Bronchial epithelial cell (primary cell): ENCODE data around the gene IFT80. TPM values are rescaled to one million over a fixed set of nuclear protein-coding genes. Genes with fewer than 3 reads are reported as not detected.

Source experiments
- DNase-seq: peaks from one replicate; pipeline ENCODE4 v3.0.0-alpha.2; 2010; ENCODE audit warnings: low read depth
- FAIRE-seq: peaks from 2 replicates; lab custom pipeline; 2011; peaks lifted over from hg19 to GRCh38; lab: Jason Lieb, UNC
- H3K27me3 ChIP-seq: 2 replicates; pipeline ENCODE4 v1.5.1; 2011; ENCODE audit warnings: low read length; ENCODE audit not compliant: control insufficient read depth, insufficient read depth
- H3K36me3 ChIP-seq: 2 replicates; pipeline ENCODE4 v1.5.1; 2011; ENCODE audit warnings: low read length; ENCODE audit not compliant: control insufficient read depth, insufficient read depth
- H3K4me3 ChIP-seq: 2 replicates; pipeline ENCODE4 v1.5.1; 2011; ENCODE audit warnings: mild to moderate bottlenecking, low read depth, low read length, control low read depth
- total RNA-seq: library from RNA; depleted of rRNA; stranded (reverse); fragments of >200 nt; gene quantifications from 2 replicates; pipeline ENCODE4 v1.2.1, GENCODE V29; 2014
- TF ChIP-seq, protein P1 (sequence below): IDR thresholded peaks from 2 replicates; pipeline ENCODE4 v1.5.1; 2011; ENCODE audit warnings: mild to moderate bottlenecking, moderate library complexity, low read length, control low read depth, inconsistent platforms; ENCODE audit not compliant: insufficient read depth, severe bottlenecking

Gene IFT80
- total RNA-seq = 16.5 and 16.8 TPM in 2 replicates

GRCh38 chr3:160399125-160400029, at the start of gene IFT80, which contains the start of gene SMC4:
Gene IFT80, minus strand, starts transcription at chr3:160399225. Its CDS starts 14,625 bp downstream, at chr3:160384600.
Gene SMC4, plus strand, starts transcription at chr3:160399650. Its CDS starts 1,177 bp downstream, at chr3:160400827.
- Histone ChIP-seq H3K36me3 (no peaks in the 10 kb centered on the region), H3K27me3 (no peaks in the 10 kb centered on the region), H3K4me3 (peak within 1 kb of the TSS; percentile 56)
- TF ChIP-seq, protein P1, sequence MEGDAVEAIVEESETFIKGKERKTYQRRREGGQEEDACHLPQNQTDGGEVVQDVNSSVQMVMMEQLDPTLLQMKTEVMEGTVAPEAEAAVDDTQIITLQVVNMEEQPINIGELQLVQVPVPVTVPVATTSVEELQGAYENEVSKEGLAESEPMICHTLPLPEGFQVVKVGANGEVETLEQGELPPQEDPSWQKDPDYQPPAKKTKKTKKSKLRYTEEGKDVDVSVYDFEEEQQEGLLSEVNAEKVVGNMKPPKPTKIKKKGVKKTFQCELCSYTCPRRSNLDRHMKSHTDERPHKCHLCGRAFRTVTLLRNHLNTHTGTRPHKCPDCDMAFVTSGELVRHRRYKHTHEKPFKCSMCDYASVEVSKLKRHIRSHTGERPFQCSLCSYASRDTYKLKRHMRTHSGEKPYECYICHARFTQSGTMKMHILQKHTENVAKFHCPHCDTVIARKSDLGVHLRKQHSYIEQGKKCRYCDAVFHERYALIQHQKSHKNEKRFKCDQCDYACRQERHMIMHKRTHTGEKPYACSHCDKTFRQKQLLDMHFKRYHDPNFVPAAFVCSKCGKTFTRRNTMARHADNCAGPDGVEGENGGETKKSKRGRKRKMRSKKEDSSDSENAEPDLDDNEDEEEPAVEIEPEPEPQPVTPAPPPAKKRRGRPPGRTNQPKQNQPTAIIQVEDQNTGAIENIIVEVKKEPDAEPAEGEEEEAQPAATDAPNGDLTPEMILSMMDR = no peak
- DNase-seq (peak; percentile 90), FAIRE-seq (no peak)

DNA sequence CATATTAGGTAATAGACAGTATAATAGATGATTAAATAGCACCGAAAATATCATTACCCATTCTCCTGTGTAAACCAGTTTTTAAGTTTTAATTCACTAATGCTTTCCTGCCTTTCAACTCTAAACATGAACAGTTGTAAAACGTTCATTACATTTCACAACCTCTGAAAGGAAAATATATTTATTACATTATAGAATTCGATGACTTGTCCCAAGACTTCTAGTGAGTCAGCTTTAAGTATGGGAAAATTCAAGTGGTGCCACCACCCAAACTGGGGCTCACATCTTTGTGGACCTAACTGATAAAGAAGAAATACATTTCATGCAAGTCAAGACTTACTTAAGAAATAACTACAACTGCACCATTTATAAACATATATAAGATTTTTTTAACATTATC, 48.5 kb upstream of the IFT80 start:
- FAIRE-seq = no peak
- peak; percentile 57 for DNase-seq
- no peak overlapping the region for H3K4me3 ChIP-seq
- peaks cover 3% of the 10 kb centered on the region for H3K36me3 ChIP-seq
- TF ChIP-seq, protein P1 = no peak
- H3K27me3 ChIP-seq = no peaks in the 10 kb centered on the region

- TF ChIP-seq, protein P1 = no peak
- Histone ChIP-seq H3K36me3 (peaks cover 3% of the 10 kb centered on the region), H3K27me3 (no peaks in the 10 kb centered on the region), H3K4me3 (no peak overlapping the region)
- DNase-seq (no peak), FAIRE-seq (no peak)
Observed at GRCh38 chr3:160446522-160447056, 47.6 kb upstream of the IFT80 start.

DNA sequence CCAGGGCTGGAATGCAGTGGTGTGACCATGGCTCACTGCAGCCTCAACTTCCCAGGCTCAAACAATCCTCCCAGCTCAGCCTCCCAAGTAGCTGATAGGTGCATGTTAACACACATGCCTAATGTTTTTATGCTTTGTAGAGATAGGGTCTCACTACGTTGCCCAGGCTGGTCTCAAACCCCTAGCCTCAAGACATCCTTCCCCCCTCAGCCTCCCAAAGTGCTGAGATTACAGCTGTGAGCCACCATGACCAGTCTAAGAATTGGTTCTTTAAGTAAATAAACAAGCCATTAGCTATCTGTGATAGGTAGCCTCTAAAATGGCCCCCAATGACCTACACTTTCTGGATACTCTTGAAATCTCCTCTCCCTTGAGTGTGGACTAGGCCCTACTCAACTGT, 46.8 kb upstream of the IFT80 start:
- DNase-seq = no peak
- TF ChIP-seq, protein P1 = no peak
- peaks cover 3% of the 10 kb centered on the region for H3K36me3 ChIP-seq
- no peaks in the 10 kb centered on the region for H3K27me3 ChIP-seq
- FAIRE-seq = no peak
- H3K4me3 ChIP-seq = no peak overlapping the region

GRCh38 chr3:160444411-160444810, 45.4 kb upstream of the IFT80 start:
- FAIRE-seq (no peak), DNase-seq (no peak)
- no peak overlapping the region for H3K4me3 ChIP-seq
- no peaks in the 10 kb centered on the region for H3K27me3 ChIP-seq
- peaks cover 3% of the 10 kb centered on the region for H3K36me3 ChIP-seq
- TF ChIP-seq, protein P1 = no peak
